ENCODE results near the gene MAST4.

The MAST4 gene

GRCh38 chr5:67115246-67115645 is 519.1 kb downstream of the MAST4 start:
- Mint-ChIP-seq H3K27ac (no peak overlapping the region), H3K36me3 (ENCODE audit: low read depth) (peaks cover 50% of the 10 kb centered on the region), H3K27me3 (ENCODE audit: low read depth) (no peaks in the 10 kb centered on the region), H3K4me1 (peaks cover 5% of the 10 kb centered on the region), H3K9me3 (no peaks in the 10 kb centered on the region), H3K4me3 (no peak overlapping the region)
- no peak for TF ChIP-seq CTCF (IDR thresholded peaks at IDR 0.05; ENCODE audit: unreplicated experiment in 3 of 3)

DNA sequence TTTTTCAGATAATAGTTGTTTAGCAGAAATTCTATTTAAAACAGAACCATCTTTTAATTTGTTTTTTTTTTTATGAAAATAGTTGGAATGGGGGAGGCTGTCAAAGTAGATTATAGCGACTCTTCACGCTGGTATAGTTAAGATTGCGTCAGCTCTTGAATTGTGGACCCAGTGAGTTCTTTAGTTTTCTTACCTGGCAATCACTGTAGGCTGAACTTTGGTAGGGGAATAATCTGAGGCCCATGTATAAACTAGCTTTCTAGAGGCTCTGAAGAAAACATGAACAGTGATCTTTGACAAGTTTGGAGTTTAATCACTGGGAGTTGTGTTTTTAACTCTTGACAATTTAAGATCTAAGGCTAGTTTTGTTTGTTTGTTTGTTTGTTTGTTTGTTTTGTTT is 519.6 kb downstream of the MAST4 start:
- H3K27me3 Mint-ChIP-seq (ENCODE audit: low read depth), result no peaks in the 10 kb centered on the region
- TF ChIP-seq CTCF (IDR thresholded peaks at IDR 0.05; ENCODE audit: unreplicated experiment in 3 of 3), result no peak
- no peak overlapping the region for H3K4me3 Mint-ChIP-seq
- H3K9me3 Mint-ChIP-seq, result no peaks in the 10 kb centered on the region
- no peak overlapping the region for H3K27ac Mint-ChIP-seq
- peaks cover 5% of the 10 kb centered on the region for H3K4me1 Mint-ChIP-seq
- peaks cover 48% of the 10 kb centered on the region for H3K36me3 Mint-ChIP-seq (ENCODE audit: low read depth)

- peaks cover 41% of the 10 kb centered on the region for H3K36me3 Mint-ChIP-seq (ENCODE audit: low read depth)
- H3K27ac Mint-ChIP-seq, result no peak overlapping the region
- H3K4me1 Mint-ChIP-seq, result peaks cover 10% of the 10 kb centered on the region
- H3K27me3 Mint-ChIP-seq (ENCODE audit: low read depth), result no peaks in the 10 kb centered on the region
- no peak for TF ChIP-seq CTCF (IDR thresholded peaks at IDR 0.05; ENCODE audit: unreplicated experiment in 3 of 3)
- H3K9me3 Mint-ChIP-seq, result no peaks in the 10 kb centered on the region
- H3K4me3 Mint-ChIP-seq, result no peak overlapping the region
Measured at GRCh38 chr5:67118050-67118620, 521.9 kb downstream of the MAST4 start.

GRCh38 chr5:67119010-67119409 is 522.8 kb downstream of the MAST4 start:
- H3K9me3 Mint-ChIP-seq, result no peaks in the 10 kb centered on the region
- TF ChIP-seq CTCF (IDR thresholded peaks at IDR 0.05; ENCODE audit: unreplicated experiment in 3 of 3), result no peak
- no peak overlapping the region for H3K4me3 Mint-ChIP-seq
- no peak overlapping the region for H3K27ac Mint-ChIP-seq
- peaks cover 39% of the 10 kb centered on the region for H3K36me3 Mint-ChIP-seq (ENCODE audit: low read depth)
- H3K4me1 Mint-ChIP-seq, result peaks cover 10% of the 10 kb centered on the region
- no peaks in the 10 kb centered on the region for H3K27me3 Mint-ChIP-seq (ENCODE audit: low read depth)

DNA sequence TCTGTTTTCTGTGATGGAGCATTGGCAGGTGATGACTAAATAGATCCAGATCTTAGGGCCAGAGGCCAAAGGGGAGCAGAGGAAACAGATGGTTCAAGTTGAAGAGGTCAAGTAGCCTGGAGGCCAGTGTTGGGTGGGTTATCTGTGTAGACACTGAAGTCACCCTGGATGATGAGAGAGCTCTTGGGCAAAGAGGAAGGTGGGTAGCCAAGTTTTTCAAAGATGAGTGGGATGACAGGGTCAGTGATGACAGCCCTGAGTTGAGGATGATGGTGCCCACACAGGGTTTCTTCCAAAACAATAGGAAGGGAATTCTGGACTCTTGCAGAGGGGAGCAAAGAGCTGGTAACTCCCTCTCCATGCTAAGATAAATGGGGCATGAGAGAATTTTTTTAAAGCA is 523.8 kb downstream of the MAST4 start:
- H3K27me3 Mint-ChIP-seq (ENCODE audit: low read depth), result no peaks in the 10 kb centered on the region
- no peak overlapping the region for H3K4me3 Mint-ChIP-seq
- H3K4me1 Mint-ChIP-seq, result peaks cover 10% of the 10 kb centered on the region
- H3K9me3 Mint-ChIP-seq, result no peaks in the 10 kb centered on the region
- peaks cover 48% of the 10 kb centered on the region for H3K36me3 Mint-ChIP-seq (ENCODE audit: low read depth)
- no peak overlapping the region for H3K27ac Mint-ChIP-seq
- TF ChIP-seq CTCF (IDR thresholded peaks at IDR 0.05; ENCODE audit: unreplicated experiment in 3 of 3), result no peak

DNA sequence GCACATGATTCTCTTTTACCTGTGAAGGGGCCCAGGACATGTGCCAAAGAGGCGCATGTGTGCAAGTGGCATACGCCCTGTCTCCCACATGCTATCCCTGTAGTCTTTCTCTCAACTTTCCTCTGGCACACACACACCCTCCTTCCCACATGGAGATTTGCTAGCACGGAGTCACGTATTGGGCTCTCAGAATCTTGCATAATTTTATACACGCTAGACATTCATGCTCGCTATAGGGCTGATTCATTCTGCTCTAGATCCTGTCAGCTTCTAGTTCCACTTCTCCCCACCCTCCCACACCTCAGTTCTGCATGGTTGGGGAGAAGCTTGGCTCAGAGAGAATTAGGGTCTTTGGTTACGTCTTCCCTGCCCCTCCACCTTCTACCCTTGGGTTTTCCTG is 527.6 kb downstream of the MAST4 start:
- Mint-ChIP-seq H3K27me3 (ENCODE audit: low read depth) (no peaks in the 10 kb centered on the region), H3K9me3 (peaks cover 10% of the 10 kb centered on the region), H3K4me3 (no peak overlapping the region), H3K36me3 (ENCODE audit: low read depth) (peaks cover 56% of the 10 kb centered on the region), H3K4me1 (peaks cover 5% of the 10 kb centered on the region), H3K27ac (no peak overlapping the region)
- TF ChIP-seq CTCF (IDR thresholded peaks at IDR 0.05; ENCODE audit: unreplicated experiment in 3 of 3), result no peak

Measured in nephron (organoid).